Keratinocyte (primary cell): ENCODE results near the gene NEBL. TPM values are rescaled to one million over a fixed set of nuclear protein-coding genes. Genes with fewer than 3 reads are reported as not detected.

Experiments
- DNase-seq: peaks from one replicate; pipeline ENCODE4 v3.0.0-alpha.2; 2011; ENCODE audit warnings: low read depth, missing footprints, low spot score
- FAIRE-seq: peaks from 2 replicates; lab custom pipeline; 2011; peaks lifted over from hg19 to GRCh38; lab: Jason Lieb, UNC
- H2AFZ ChIP-seq: 2 replicates; pipeline ENCODE4 v1.6.0; 2012; ENCODE audit warnings: low read length, control low read depth, inconsistent platforms; ENCODE audit not compliant: control insufficient read depth
- H3K27ac ChIP-seq: 2 replicates; pipeline ENCODE4 v1.5.1; 2011; ENCODE audit warnings: low read length; ENCODE audit not compliant: control insufficient read depth, insufficient read depth
- H3K27me3 ChIP-seq: 3 replicates; pipeline ENCODE4 v1.6.0; 2011; ENCODE audit warnings: low read length; ENCODE audit not compliant: control insufficient read depth, insufficient read depth; ENCODE audit errors: extremely low read depth
- H3K36me3 ChIP-seq, 2 experiments: 2 replicates in 1 of 2; 3 replicates in 1 of 2; pipeline ENCODE4 v1.5.1; 2011; ENCODE audit warnings: low read length in 2 of 2, mild to moderate bottlenecking in 1 of 2; ENCODE audit not compliant: control insufficient read depth in 2 of 2, insufficient read depth in 2 of 2; ENCODE audit errors: extremely low read depth in 1 of 2
- H3K4me1 ChIP-seq: 3 replicates; pipeline ENCODE4 v1.5.1; 2011; ENCODE audit warnings: low read length; ENCODE audit not compliant: control insufficient read depth, insufficient read depth; ENCODE audit errors: extremely low read depth
- H3K4me2 ChIP-seq: 3 replicates; pipeline ENCODE4 v1.6.0; 2011; ENCODE audit warnings: low read depth, low read length; ENCODE audit not compliant: control insufficient read depth, insufficient read depth; ENCODE audit errors: extremely low read depth
- H3K4me3 ChIP-seq, 3 experiments: fragments of 200-600 bp in 1 of 3; sonication (generic) in 1 of 3; 2 replicates in 2 of 3; 3 replicates in 1 of 3; pipeline ENCODE4 v1.5.1; 2011 to 2016; ENCODE audit warnings: low read length in 3 of 3, mild to moderate bottlenecking in 3 of 3, control low read depth in 2 of 3, inconsistent platforms in 1 of 3, low read depth in 1 of 3, mixed read lengths in 1 of 3, mixed run types in 1 of 3, moderate library complexity in 1 of 3; ENCODE audit not compliant: control insufficient read depth in 2 of 3, insufficient read depth in 2 of 3; ENCODE audit errors: extremely low read depth in 1 of 3
- H3K79me2 ChIP-seq: 2 replicates; pipeline ENCODE4 v1.6.0; 2012; ENCODE audit warnings: low read length; ENCODE audit not compliant: control insufficient read depth, insufficient read depth
- H3K9ac ChIP-seq: 3 replicates; pipeline ENCODE4 v1.6.0; 2011; ENCODE audit warnings: low read length; ENCODE audit not compliant: control insufficient read depth, insufficient read depth; ENCODE audit errors: extremely low read depth
- H3K9me1 ChIP-seq: 3 replicates; pipeline ENCODE4 v1.6.0; 2011; ENCODE audit warnings: low read length; ENCODE audit not compliant: control insufficient read depth, insufficient read depth; ENCODE audit errors: extremely low read depth
- H3K9me3 ChIP-seq: 2 replicates; pipeline ENCODE4 v1.5.1; 2012; ENCODE audit warnings: low read depth, low read length; ENCODE audit not compliant: control insufficient read depth
- H4K20me1 ChIP-seq: 3 replicates; pipeline ENCODE4 v1.6.0; 2011; ENCODE audit warnings: low read length; ENCODE audit not compliant: control insufficient read depth, insufficient read depth; ENCODE audit errors: extremely low read depth
- EZH2 ChIP-seq: IDR thresholded peaks from one replicate; pipeline ENCODE4 v1.6.1; 2012; ENCODE audit warnings: inconsistent platforms, mild to moderate bottlenecking, low read length, moderate library complexity
- dilution Hi-C: fragments of 300-500 bp; cut with MboI; formaldehyde crosslinking; loops from one replicate; pipeline ENCODE4 v1.7.0; 2020; ENCODE audit warnings: low sequenced_read_pairs; ENCODE audit not compliant: extremely low pct_ligation_motif_present
- polyA plus RNA-seq, 5 experiments: library from polyadenylated mRNA; depleted of rRNA in 3 of 5; stranded (reverse) in 3 of 5; stranded (forward) in 1 of 5; unstranded in 1 of 5; fragments of >200 nt; gene quantifications; 1 replicate in 1 of 5; 2 replicates in 3 of 5; 3 replicates in 1 of 5; pipeline versions ENCODE4 v1.2.1 to v1.2.3, GENCODE V29; 2011 to 2012; ENCODE audit warnings: missing spikeins in 2 of 5, low read depth in 1 of 5, low replicate concordance in 1 of 5
- TF ChIP-seq, protein P1 (sequence below), 3 experiments: IDR thresholded peaks in 1 of 3; conservative IDR thresholded peaks in 1 of 3; optimal IDR thresholded peaks in 1 of 3; 2 replicates in 2 of 3; 3 replicates in 1 of 3; pipeline versions ENCODE3 to v1.5.1; 2011; ENCODE audit warnings: low read length in 3 of 3, mild to moderate bottlenecking in 3 of 3, moderate library complexity in 2 of 3, control low read depth in 1 of 3, inconsistent platforms in 1 of 3; ENCODE audit not compliant: insufficient read depth in 2 of 3; ENCODE audit errors: extremely low read depth in 1 of 3

NEBL gene
- polyA plus RNA-seq, 1 donor (not counting 4 experiments of a cell fraction or from before 2014, with no cell fraction given) = 4.5 TPM

DNA sequence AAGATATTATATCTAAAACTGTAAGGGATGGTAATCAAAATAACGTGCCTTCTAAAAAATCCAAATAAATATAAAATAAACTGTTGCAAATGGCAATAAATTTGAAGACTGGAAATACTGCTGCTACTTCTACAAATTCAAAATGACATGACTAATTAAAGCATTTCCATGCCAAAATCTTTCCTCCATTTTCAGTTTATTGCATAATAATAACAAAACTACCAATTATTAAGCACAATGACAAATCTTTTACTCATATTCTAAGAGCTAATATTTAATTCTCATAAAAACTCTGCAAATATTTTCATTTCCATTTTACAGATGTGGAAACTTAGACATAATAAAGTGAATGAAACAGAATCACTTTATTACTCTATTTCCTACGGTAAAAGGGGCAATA lies 38.8 kb upstream of the NEBL start:
- FAIRE-seq (no peak), DNase-seq (no peak)
- Histone ChIP-seq H3K27ac (no peak overlapping the region), H3K9ac (no peak overlapping the region), H3K79me2 (no peaks in the 10 kb centered on the region), H3K9me1 (no peaks in the 10 kb centered on the region), H3K4me2 (no peak overlapping the region), H3K4me3 (no peak overlapping the region), H3K27me3 (no peaks in the 10 kb centered on the region), H3K4me1 (no peaks in the 10 kb centered on the region), H4K20me1 (no peaks in the 10 kb centered on the region), H3K9me3 (no peaks in the 10 kb centered on the region), H3K36me3 (no peaks in the 10 kb centered on the region), H2AFZ (no peak overlapping the region)
- TF ChIP-seq, protein P1, sequence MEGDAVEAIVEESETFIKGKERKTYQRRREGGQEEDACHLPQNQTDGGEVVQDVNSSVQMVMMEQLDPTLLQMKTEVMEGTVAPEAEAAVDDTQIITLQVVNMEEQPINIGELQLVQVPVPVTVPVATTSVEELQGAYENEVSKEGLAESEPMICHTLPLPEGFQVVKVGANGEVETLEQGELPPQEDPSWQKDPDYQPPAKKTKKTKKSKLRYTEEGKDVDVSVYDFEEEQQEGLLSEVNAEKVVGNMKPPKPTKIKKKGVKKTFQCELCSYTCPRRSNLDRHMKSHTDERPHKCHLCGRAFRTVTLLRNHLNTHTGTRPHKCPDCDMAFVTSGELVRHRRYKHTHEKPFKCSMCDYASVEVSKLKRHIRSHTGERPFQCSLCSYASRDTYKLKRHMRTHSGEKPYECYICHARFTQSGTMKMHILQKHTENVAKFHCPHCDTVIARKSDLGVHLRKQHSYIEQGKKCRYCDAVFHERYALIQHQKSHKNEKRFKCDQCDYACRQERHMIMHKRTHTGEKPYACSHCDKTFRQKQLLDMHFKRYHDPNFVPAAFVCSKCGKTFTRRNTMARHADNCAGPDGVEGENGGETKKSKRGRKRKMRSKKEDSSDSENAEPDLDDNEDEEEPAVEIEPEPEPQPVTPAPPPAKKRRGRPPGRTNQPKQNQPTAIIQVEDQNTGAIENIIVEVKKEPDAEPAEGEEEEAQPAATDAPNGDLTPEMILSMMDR (optimal IDR thresholded peaks at IDR 0.05 in 1 of 3, IDR thresholded peaks at IDR 0.05 in 1 of 3, conservative IDR thresholded peaks at IDR 0.05 in 1 of 3; ENCODE audit: extremely low read depth in 1 of 3, insufficient read depth in 2 of 3, low read length in 3 of 3) = no peak
- no peak for TF ChIP-seq EZH2
- dilution Hi-C loops = no loop called here

DNA sequence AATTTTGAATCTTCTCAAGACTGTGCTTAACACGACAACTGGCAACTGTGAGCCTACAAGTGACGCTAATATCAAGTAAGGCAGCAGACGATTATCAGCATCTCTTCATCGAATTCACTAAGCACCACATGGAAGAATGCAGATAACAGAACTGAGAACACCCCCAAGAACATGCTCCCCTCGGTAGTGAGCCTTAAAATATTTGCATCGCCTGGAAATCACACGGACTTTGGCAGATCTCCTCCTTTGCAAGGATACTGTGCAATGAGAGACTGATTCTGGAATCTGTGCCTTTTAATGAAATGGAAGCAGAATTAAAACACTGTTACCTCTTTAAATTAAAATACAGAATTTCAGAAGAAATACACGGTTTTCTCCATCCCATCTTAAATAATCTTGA lies 38.2 kb upstream of the NEBL start:
- no peak overlapping the region for H3K9ac ChIP-seq
- no peak for FAIRE-seq
- H3K4me3 ChIP-seq = no peak overlapping the region
- H3K36me3 ChIP-seq = no peaks in the 10 kb centered on the region
- no peaks in the 10 kb centered on the region for H3K27me3 ChIP-seq
- no peak for DNase-seq
- no peak overlapping the region for H3K4me2 ChIP-seq
- no peak for TF ChIP-seq EZH2
- TF ChIP-seq, protein P1 (optimal IDR thresholded peaks at IDR 0.05 in 1 of 3, IDR thresholded peaks at IDR 0.05 in 1 of 3, conservative IDR thresholded peaks at IDR 0.05 in 1 of 3; ENCODE audit: extremely low read depth in 1 of 3, insufficient read depth in 2 of 3, low read length in 3 of 3) = no peak
- H2AFZ ChIP-seq = no peak overlapping the region
- H4K20me1 ChIP-seq = no peaks in the 10 kb centered on the region
- dilution Hi-C loops = no loop called here
- H3K27ac ChIP-seq = no peak overlapping the region
- H3K9me3 ChIP-seq = no peaks in the 10 kb centered on the region
- no peaks in the 10 kb centered on the region for H3K4me1 ChIP-seq
- H3K79me2 ChIP-seq = no peaks in the 10 kb centered on the region
- H3K9me1 ChIP-seq = no peaks in the 10 kb centered on the region
